Stimulated activated CD4-positive, alpha-beta T cell treated with anti-CD3 and anti-CD28 coated beads, Interleukin-2, amount 100 ng/mL, for 48 hours (primary cell): ENCODE measurements around the gene BPIFA3.

Experiments used
- DNase-seq, 2 donors: peaks; one replicate each; pipeline ENCODE4 v3.0.0-alpha.2; 2020

The BPIFA3 gene

DNA sequence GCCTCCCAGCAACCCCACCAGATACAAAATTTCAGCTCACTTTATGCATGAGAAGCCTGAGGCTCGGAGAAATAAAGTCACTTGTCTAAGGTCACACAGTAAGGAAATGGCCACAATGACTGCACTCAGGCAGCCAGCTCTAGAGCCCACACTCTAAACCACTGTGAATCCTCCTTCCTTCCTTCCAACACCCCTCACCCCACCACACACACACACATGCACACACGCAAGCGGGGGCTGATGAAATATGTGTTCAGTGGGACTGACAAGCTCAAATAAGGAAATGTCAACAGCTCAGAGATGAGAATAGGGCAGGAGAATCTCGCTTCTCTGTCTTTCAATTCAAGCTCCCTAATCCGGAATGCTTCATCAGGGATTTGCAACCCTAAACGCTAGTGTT lies 12.7 kb downstream of the BPIFA3 start:
- no peak for DNase-seq

DNA sequence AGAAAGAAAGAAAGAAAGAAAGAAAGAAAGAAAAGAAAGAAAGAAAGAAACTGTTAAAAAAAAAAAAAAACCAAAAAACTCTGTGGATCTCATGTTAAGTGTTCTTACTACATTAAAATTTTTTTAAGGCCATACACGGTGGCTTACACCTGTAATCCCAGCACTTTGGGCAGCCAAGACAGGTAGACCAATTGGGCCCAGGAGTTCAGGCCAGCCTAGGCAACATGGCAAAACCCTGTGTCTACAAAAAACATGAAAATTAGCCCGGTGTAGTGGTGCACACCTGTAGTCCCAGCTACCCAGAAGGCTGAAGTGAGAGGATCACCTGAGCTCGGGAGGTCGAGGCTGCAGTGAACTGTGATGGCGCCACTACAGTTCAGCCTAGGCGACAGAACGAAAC lies 14.1 kb downstream of the BPIFA3 start:
- no peak for DNase-seq

DNA sequence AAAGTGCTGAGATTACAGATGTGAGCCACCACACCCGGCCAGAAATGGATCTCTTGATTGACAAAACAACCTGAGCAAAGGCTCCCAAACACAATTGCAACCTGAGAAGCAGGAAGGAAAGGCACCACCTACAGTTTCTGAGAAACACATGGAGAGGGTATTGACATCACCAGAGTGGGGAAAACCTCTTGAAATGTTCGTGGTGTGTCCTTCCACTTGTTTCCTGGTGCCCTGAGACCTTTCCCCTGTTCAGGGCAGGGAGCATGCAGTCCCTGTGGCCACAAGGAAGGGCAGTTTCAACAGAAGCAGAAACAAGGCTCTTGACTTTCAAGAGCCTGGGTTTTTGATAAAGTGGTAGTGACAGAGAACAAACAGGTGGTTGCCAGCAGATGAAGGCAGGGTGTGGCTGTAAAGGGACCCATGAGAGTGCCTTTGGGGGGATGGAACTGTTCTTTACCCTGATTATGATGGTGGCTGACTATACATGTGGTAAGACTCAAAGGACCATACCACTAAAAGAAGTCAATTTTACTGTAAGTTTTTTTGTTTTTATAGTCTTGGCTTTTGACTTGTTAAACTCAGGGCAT lies 15.4 kb downstream of the BPIFA3 start:
- no peak for DNase-seq

DNA sequence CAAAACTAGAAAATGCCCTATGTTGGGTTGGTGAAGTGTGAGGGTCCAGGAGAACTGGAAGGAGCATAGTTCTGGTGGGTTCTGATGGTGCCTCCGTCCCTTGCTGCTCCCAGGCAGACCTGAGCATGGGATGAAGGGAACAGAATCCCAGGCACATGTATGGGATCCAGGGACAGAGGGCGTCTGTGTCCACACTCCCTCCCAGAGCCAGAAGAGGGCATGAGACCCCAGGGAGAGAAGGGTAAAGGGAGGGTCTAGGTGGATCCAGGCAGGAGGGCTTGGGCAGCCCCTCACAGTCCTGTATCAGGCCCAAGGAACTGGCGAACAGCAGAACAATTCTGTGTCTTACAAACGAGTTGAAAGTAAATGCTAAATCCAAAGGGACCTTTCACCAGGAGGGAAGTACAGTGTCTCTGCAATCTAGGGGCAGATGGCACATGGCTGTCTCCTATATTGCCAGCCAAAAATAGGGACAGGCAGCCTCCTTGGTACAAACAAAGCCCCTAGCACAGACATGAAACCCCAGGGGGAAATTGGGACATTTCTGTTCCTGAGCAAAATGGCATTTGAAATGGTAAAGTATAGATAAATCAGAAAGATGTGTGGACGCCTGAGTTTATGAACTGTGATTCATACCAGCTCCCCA lies 16.1 kb downstream of the BPIFA3 start:
- no peak for DNase-seq

DNA sequence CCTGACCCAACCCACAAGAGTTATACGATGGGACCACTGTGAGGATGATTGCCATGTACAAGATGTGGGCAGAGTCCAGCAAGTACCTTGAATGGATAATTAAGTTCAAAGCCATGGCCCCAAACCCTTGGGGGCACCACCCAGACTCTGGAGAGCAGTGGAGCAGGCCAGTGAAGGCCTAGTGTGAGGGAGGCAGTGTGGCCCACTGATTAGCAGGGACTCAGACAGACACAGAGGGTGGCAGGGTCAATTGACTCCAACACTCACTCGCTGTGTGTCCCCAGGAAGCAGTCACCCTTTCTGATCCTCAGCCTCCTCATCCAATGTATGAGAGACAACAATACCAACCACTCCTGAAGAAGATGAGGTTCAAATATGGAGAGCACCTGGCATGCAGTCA lies 16.9 kb downstream of the BPIFA3 start:
- no peak for DNase-seq

DNA sequence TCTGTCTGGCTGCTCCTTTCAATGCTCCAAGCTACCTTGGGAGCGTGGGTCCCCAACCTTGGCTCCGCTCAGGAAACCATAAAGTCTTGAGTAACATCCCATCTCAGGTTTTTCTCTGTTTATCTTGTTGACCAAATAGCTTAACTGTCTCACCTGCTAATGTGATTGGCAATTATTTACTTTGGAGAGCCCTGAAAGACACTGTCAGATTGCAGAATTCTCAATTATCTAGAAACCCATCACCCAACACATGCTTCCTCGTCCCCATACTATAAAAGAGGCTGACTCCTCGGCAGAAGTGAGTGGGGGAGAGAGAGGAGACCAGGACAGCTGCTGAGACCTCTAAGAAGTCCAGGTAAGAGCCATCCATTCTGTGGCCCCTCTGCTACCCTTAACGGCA lies 18.5 kb downstream of the BPIFA3 start, which contains the start of gene BPIFA1:
Gene BPIFA1 (plus strand): TSS at position 301 of the 400 bp plus-strand sequence. CDS start 1,716 bp downstream, outside the sequence.
- no peak for DNase-seq

DNA sequence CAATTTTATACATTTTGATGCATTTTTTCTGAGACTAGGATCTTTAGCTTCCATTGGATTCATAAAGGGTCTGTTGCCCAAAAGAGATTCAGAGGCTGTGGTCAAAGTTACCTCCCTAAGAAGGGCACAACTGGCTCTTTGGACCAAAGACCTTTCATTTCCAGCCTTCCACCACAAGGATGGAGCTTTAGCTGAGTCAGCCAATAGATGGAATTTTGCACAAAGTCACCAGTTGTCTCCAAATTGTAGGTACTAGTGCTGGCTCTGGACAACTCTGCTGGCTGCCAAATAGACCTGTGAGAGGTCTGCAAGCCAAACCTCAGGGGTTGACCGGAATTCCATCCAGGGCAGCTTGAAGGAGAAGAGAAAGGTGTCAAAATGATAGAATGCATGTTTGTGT lies 19.2 kb downstream of the BPIFA3 start:
- DNase-seq, result no peak

DNA sequence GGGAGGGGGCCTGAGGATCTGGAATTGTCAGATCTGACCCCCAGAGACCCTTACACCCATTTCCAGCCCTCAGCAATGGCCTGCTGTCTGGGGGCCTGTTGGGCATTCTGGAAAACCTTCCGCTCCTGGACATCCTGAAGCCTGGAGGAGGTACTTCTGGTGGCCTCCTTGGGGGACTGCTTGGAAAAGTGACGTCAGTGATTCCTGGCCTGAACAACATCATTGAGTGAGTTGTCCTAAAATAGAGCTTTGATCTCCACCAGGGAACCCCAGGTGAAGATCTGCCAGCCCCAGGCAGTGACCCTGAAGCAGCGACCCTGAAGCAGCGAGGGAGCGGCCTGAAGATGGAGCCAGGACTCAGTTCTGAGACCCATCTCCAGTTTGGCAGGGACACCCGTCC lies 20.8 kb downstream of the BPIFA3 start:
- DNase-seq, result no peak

DNA sequence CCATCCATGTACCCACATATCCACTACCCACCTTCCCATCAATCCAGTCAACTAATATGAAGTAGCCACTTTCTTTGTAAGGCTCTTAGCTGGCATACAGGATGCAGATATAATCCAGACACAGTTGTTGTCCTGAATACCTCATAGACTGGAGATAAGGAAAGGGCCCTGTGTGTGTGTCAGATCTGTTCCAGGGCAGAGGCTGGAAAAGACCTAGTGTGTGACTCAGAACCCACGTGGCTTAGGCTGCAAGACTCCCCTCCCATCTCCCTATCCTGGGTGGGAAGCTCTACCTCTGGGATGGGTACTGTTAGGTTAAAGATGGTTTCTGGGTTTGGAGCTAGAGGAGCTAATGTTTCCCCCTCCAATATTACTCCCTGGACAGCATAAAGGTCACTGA lies 22.3 kb downstream of the BPIFA3 start:
- no peak for DNase-seq

DNA sequence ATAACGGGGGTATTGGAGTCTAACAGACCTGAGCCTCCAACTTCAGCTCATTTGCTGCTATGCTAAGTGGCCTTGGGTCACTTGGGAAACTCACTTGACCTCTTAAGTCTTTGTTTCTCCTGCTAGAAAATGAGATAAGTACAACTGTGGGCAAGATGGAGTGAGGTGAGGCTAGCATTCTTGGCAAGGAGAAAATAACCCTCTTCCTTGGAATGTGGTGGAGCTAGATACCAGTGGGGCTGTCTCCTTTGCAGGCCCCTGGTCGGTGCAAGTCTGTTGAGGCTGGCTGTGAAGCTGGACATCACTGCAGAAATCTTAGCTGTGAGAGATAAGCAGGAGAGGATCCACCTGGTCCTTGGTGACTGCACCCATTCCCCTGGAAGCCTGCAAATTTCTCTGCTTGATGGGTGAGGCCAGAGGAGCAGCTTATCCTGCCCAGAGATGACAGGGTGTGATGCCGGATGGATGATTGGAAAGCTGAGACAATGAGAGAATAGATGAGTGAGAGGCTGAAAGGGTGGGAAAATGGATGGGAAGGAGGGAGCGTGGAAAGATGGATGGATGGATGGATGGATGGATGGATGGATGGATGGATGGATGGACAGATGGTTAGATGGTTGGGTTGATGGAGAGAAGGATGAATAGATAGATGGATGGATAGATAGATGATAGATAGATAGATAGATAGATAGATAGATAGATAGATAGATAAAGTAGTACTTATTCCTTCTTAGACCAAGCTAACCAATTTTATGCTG lies 23.0 kb downstream of the BPIFA3 start:
- no peak for DNase-seq

DNA sequence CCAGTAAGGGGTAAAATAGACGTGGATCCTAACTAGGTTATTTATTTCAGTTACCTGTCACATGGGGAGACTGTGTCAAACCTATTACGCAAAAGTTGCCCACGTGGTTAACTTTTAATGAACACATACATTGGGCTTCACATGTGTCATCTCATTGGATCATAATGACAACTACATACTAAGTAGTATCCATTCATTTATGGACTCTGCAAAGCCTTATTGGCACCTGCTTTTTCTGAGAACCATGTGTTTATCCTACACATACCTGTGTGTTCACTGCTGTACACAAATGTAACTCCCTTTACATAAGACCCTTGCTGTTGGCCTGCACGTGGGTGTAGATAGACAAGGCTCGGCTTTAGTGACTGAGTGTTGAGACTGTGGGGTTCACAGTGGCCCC lies 23.8 kb downstream of the BPIFA3 start:
- DNase-seq, result no peak

DNA sequence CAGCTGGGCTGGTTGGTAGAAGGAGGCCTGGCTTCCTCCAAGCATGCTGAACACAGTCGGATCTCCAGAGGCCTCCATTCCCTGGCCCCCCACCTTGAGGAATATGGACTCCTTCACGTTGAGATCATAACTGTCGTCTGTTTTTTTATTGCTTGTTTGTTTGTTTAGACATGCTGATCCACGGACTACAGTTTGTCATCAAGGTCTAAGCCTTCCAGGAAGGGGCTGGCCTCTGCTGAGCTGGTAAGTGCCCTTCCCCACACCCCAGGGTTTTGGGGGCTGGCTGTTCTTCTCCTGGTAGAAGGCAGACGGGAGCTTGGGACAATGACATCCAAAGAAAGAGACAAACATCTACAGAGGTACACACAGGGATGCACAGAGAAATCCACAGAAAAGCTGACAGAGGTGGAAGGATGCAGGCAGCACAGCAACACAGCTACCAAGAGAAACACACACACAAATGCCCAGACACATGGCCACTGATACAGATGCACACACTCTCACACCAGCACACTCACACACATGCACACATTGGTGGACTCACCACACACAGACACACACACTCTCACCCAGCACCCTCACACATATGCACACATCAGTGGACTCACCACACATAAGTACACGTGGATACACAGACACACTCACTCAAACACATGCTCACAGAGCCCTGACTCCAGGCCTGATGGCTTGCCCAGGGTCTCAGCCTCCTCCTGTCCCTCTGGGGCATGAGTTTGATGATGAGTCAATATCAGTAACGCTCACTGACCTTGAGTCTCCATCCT lies 25.4 kb downstream of the BPIFA3 start:
- DNase-seq, result no peak

DNA sequence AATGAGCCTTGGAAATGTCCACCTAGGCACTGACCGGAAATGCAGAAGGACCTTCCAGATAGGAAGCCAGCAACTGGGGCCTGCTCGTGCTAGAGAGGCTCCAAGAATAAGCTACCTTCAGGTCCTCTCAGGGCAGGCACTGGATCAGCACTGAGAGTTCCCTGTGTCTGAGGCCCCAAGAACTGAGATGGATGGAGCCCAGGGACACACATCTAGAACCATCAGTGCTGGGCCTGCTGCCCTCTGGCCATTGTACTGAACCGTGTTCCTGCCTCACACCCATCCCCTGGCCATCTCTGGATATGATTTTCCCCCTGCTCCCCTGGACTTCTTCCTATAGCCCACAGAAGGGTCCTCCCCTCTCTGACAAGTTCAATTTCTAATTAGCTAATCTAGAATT lies 28.9 kb downstream of the BPIFA3 start:
- DNase-seq, result no peak

DNA sequence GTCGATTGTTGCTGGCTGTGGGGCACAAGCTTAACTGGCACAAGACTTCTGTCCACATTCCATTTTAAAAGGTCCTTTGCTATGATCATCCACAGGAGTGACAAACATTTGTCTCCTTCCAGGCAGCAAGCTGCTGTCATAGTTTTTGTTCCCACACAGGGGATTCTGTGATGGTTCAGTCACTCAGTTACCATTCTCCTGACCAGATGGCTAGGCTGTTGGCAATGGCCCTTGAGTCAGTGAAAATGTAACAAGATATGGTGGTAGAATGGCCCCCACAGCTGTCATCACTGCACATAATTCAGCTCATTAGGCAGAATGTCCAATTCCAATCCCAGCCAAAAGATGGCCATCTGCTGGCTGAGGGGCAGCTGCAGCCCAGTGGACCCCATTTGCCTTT lies 32.3 kb downstream of the BPIFA3 start:
- DNase-seq, result no peak

DNA sequence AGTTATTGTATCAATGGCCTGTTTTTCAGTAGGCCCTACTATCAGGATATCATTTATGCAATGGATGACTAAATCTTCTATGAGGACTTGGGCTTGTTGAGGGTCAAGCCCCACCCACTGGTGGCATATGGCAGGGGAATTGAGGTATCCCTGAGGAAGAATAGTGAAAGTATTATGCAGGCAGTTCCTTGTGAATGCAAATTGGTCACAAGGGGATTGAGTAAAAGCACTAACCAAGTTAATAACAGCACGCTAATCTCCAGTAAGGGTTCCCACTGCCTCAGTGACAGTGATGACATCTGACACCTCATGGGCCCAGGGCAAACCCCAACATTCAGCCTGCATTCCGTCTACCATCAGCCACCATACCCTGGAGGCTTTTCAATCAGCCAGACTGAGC lies 33.5 kb downstream of the BPIFA3 start:
- DNase-seq, result no peak

DNA sequence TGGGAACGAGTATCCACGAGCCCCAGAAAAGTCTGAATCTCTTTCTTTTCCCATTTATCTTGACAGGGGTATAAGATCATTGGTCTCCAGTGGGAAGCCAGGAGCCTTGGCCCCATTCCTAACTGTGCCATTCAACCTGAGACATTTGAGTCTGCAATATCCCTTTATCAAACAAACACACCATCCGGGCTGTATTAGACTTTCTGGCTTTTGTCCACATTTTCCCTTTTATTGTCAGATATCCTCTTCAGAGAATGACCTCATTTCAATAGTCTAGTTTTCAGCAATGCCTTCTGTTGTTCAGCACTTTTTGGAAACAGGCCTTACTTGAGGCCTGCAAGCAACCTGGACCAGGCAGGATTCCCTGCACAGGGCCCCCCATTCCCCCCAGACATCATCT lies 34.3 kb downstream of the BPIFA3 start:
- no peak for DNase-seq

DNA sequence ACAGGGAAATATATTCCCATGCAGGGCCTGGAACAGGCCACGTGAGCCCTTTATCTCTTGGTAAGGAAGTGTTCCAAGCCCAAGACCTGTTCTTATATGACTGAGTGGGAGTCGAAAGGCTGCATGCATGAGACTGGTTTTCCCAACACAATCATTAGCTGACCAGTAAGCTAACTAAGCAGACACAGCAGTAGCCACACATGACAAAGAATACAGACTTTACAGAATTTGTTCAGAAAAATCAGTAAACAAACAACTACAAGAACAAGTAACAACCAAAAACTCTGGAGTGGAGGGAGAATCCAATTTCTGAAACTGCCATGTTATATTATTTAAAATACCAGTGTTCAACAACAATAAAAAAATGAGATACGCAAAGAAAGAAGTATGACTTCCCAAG lies 35.3 kb downstream of the BPIFA3 start:
- no peak for DNase-seq

DNA sequence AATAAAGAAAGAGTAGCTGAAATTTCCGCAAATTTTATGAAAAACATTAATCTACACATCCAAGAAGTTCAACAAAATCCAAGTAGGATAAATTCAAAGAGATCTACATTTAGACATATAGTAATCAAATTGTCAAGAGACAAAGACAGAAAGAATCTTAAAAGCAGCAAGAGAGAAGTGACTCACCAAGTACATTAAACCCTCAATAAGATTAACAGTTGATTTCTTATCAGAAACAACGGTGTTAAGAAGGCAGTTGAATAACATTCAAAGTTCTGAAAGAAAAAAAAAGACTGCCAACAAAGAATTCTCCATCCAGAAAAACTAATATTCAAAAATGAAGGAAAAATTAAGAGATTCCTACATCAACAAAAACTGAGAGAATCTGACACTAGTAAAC lies 37.9 kb downstream of the BPIFA3 start:
- no peak for DNase-seq

DNA sequence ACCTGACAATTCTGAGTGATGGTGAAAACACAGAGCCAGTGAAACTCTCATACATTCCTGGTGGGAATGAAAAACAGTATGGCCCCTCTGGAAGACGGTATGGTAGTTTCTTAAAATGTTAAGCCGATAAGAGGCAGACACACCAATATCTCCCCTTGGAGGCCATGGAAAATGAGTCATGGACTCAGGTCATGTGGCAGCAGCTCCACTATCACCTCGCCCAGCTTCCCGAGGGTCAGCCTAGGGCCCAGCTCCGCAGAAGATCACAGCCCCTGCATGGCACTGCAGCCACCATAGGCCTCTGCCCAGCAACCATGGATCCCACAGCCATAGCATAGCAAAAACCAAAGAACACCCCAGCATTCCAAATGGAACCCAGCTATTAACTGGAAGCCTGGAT lies 40.1 kb downstream of the BPIFA3 start:
- DNase-seq, result no peak

DNA sequence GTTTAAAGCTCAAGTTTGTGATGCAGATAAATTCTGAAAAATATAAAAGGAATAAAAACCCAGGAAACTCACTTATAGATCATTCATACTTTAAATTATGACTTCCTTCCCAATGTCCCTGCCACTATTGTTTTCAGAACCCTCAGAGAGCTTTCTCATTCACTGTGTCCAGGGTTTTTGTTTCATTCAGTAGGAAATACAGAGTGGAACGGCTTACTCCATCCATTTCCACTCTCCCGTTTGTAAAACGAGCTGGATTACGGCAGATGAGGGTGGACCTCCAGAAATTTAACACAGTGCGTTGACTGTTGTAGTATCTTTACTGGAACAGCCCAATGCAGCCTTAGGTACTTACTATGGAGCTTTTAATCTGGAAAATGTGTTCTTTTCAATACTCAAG lies 42.2 kb downstream of the BPIFA3 start:
- no peak for DNase-seq

DNA sequence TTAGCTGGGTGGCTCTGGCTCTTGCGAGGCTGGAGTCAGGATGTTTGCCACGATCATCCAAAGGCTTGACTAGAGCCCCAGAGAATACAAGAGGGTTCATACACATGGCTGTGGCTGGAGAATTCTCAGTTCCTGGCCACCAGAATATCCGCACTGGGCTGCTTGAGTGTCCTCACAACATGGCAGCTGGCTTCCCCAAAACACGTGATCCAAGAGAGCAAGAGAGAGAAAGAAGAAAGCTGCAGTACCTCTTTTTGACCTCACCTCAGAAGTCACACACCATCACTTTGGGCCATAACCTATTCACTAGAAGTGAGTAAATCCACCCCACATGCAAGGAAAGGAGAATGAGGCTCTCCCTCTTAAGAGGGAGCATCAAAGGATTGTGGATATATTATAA lies 44.3 kb downstream of the BPIFA3 start:
- no peak for DNase-seq

DNA sequence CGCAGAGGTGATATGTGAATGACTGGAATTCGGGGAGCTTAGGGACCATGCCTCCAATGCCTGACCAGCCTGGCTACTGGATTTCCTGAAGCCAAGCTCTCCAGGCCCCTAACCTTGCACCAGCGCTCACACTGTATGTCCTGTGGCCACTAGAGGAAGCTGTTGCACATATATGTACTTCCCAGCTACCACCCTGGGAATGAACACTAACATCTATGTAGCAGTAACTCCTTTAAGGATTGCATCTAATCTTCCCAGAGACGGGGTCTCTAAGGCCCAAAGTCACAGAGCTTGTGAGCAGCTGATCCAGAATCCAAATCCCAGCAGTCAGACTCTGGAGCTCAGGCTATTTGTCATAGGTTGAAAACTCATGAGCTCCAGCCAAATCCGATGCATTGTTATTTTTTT lies 45.5 kb downstream of the BPIFA3 start:
- no peak for DNase-seq

DNA sequence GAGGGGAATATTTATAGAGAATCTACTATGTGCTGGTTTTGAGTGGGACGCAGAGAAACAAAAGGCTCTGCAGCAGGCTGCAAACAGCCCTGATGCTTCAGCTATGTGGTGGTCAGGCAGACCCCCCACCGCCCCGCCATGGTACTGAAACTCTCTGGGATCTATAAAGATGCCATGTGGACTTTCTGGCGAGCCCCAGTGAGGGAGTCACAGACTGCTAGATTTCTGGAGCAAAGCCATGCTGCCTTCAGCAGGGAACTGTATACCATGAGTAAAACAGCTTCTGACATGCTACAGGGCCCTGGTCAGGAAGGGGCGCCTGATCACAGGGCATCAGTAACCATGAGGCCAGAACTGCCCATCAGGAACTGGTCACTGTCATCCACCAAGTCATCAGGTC lies 46.6 kb downstream of the BPIFA3 start:
- no peak for DNase-seq

DNA sequence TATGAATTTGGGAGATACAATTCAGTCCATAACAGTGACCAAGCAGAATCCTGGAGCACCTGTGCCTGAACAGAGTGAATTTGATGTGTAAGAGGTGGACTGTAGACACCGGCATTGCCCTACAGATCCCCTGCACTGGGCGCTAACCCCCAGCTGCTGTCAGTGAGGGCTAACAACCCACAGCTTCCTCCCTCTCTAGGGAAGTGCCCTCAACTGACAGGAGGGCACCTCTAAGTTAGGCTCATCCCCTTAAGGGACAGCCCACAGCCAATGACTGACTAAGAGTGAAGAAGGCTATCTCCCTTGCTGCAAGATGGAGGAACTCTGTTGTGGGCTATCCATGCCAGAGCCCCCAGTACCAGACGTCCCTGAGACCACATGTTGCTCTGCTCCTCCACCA lies 50.5 kb downstream of the BPIFA3 start:
- DNase-seq, result no peak
